NCI-H1417 treated with DMSO at 0.1 percent for 48 hours (cell line): ENCODE data around the gene TTLL7.
A peak's percentile ranks its signal among the peaks of the same experiment; 100 is the strongest.

ENCODE experiments used
- DNase-seq: peaks from one replicate; lab custom pipeline; 2025; lab: John Stamatoyannopoulos, UW

Gene TTLL7, protein sequence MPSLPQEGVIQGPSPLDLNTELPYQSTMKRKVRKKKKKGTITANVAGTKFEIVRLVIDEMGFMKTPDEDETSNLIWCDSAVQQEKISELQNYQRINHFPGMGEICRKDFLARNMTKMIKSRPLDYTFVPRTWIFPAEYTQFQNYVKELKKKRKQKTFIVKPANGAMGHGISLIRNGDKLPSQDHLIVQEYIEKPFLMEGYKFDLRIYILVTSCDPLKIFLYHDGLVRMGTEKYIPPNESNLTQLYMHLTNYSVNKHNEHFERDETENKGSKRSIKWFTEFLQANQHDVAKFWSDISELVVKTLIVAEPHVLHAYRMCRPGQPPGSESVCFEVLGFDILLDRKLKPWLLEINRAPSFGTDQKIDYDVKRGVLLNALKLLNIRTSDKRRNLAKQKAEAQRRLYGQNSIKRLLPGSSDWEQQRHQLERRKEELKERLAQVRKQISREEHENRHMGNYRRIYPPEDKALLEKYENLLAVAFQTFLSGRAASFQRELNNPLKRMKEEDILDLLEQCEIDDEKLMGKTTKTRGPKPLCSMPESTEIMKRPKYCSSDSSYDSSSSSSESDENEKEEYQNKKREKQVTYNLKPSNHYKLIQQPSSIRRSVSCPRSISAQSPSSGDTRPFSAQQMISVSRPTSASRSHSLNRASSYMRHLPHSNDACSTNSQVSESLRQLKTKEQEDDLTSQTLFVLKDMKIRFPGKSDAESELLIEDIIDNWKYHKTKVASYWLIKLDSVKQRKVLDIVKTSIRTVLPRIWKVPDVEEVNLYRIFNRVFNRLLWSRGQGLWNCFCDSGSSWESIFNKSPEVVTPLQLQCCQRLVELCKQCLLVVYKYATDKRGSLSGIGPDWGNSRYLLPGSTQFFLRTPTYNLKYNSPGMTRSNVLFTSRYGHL

DNA sequence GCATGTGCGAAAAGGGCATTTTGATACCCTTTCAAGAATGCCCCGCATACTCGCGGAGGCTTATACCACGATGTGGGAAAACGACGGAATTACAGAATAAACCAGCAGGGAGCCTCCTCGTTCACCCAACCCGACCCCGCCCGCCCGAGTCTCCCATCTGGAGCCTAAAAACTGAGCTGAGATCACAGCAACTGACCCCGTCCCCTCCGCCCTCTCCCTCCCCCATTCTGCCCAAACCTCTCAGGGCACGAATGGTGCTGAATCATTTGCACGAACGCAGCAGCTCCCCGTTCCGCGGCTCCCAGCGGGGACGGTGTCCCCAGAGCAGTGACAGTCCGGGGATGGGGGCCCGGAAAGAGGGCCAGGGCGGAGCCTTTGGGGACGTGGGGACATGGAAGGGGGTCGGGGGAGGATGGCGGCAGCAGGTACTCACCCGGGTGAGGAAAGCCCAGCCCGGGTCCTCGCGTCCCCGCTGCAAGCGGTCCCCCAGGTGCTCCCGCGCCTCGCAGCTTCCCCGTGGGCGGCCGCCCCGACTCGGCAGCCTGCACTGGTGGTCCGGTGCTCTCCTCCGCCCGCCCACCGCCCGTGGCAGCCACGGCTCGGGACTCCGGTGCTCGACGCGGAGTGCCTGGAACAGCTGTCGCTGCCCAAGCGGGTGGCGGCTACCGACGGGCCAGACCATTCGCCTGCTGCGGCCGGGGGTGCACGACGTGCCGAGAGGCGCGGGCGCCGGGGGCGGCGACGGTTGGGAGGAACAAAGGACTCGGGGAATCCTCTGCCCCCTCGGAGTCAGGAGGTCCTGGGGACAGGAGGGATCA is at the start of gene TTLL7:
TSS of gene TTLL7 (minus strand) at position 635 of the 818 bp plus-strand sequence. CDS start 46,921 bp downstream, outside the sequence.
- DNase-seq = peak; percentile 77

- DNase-seq = no peak
Measured at GRCh38 chr1:84042461-84042860, 43.5 kb upstream of the TTLL7 start.

- DNase-seq = no peak
Measured at GRCh38 chr1:84037758-84038611, 39.1 kb upstream of the TTLL7 start.

GRCh38 chr1:84031802-84032327 is 32.9 kb upstream of the TTLL7 start:
- DNase-seq = no peak

DNA sequence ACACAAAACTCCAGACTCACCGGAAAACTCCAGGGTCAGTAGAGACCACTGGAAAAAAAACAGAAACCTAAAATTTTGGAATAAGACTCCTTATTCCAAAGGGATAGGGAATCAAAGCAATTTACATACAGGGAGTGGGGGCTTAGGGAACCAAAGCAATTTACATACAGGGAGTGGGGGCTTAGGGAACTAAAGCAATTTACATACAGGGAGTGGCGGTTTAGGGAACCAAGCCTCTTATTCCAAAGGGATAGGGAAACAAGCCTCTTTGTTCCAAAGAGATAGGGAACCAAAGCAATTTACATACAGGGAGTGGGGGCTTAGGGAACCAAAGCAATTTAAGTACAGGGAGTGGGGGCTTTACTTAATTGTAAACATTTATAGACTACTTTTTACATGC is 28.4 kb upstream of the TTLL7 start:
- no peak for DNase-seq

DNA sequence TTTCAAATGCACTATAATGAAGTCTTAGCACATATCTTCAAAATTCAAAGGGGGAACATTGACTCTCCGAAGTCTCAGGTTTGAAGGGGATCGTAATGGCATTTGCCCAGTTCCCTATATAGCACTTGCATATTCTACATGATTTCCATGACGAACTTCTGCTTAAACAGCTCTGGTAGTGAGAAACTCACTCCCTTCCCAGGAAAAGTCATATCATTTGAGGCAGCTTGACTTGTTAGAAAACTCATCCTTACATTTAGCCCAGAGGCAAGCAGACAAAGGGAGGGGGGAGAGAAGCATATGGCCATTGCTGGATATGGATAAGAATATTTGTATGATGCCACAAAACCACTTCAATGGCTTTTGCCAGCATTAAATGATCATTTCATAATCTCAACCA is 27.0 kb upstream of the TTLL7 start:
- DNase-seq = no peak

DNA sequence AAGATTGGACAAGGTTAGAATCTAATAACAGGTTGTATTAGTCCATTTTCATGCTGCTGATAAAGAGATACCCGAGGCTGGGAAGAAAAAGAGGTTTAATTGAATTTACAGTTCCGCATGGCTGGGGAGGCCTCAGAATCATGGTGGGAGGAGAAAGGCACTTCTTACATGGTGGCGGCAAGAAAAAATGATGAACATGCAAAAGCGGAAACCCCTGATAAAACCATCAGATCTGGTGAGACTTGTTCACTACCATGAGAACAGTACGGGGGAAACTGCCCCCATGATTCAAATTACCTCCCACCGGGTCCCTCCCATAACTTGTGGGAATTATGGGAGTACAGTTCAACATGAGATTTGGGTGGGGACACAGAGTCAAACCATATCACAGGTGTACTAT is 22.9 kb upstream of the TTLL7 start:
- DNase-seq = no peak

DNA sequence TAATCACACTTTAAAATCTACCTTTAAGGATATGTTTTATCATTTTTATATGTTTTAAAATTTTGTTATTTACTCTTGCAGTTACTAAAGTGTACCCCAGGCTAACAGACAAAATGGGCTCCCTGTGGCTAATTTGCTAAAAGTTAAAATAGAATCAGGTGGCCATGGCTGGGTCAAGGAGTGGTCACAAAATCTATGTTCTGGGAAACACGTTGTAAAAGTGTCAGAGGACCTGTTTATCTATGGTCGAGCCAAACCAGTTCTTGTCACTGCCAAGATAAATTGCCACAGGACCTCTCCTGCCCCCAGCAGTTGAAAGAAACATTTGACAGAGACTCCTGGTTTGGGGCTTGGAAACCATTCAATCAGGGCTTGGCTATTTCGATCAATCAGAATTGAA is 21.2 kb upstream of the TTLL7 start:
- DNase-seq = no peak

GRCh38 chr1:84019217-84019616 is 20.3 kb upstream of the TTLL7 start:
- no peak for DNase-seq

GRCh38 chr1:84013708-84014107 is 14.8 kb upstream of the TTLL7 start:
- no peak for DNase-seq

DNA sequence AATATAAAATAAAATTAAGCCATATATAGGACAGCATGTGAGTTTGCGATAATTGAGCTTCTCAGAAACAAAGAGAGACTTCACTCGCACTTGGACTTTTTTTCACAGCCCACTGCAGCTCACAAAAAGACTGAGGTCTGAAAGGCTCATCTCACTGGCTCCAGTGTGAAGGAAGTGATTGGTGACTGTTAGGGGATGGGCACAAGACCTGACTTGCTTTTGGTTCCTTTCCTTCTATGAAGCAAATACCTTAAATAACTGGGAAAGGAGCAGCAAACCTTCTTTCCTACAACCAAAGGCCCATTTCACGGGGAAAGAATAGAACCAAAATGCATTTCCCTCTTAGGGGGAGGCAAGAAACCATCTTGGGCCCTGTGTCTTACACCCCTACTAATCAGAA is 13.1 kb upstream of the TTLL7 start:
- no peak for DNase-seq

DNA sequence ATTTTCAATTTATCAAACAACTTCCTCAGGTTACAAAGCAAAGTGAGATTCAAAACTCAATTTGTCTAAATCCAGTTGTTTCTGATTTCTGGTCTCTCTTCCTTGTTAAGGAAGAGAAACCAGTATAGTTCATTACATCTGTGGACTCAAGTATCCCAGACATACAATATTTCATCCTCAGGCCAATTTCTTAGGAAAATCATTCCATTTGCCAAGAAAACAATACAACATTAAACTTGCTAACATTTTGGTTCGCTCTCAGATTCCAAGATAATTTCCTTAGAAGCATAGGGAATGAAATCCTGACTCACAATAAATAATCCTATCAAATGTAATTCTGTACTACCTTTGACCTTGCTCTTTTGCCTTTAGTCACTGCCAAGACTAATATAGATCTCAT is 11.2 kb upstream of the TTLL7 start:
- DNase-seq = no peak

GRCh38 chr1:84008631-84009030 is 9.7 kb upstream of the TTLL7 start:
- DNase-seq = no peak

DNA sequence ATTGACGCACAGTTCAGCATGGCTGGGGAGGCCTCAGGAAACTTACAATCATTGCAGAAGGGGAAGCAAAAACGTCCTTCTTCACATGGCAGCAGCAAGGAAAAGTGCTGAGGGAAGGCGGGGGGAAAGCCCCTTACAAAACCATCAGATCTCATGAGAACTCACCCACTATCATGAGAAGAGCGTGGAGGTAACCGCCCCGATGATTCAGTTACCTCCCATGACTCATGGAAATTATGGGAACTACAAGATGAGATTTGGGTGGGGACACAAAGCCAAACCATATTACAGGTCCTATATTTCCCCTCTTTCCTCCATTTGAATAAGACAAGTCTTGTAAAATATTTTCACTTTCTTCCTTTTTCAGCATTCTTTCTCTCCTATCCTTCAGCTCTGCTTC is 7.7 kb upstream of the TTLL7 start:
- no peak for DNase-seq

DNA sequence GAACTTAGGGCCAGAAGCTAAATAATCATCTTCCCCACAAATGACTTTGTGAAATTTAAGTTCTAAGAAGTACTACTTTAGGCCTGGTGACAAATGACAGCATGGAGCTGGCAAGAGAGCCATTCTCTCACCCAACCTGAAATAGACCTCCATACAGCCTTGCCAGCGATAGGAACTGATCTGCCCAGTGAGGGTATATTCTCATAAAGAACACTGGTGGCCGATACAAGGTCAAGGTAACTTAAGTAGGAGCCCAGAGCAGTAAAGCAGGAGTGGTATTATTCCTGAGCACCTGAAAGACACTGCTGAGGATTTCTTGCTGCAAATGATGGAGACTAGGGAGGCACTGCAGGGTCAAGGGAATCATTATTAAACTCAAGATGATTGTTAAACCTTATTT is 2.6 kb upstream of the TTLL7 start:
- no peak for DNase-seq

DNA sequence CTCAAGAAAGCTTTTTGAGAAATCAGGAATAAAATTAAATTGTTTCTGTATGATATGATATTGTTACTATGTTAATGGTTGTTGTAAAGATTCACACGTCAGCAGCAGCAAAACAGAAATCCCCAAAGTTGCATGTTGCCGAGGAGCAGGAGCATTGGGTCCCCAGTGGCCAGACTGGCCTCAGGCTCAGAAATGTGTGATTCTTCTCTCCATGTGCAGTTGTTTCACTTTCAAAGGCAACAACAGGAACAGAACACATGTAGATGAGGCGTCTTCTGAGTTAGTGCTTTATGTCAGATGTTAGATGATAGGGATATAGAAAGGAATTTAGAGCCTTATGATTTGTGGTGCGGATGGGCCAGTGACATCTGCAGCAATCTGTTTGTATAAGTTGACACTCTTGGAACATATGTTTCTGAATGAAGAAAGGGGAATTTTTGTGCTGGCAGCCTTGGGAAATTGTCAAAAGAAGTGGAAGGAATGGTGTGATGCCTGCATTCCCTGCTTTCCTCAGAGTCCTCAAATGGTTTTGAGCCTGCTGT is 2.1 kb upstream of the TTLL7 start:
- no peak for DNase-seq

- DNase-seq = no peak
Measured at GRCh38 chr1:84000196-84000885, 1.4 kb upstream of the TTLL7 start.

DNA sequence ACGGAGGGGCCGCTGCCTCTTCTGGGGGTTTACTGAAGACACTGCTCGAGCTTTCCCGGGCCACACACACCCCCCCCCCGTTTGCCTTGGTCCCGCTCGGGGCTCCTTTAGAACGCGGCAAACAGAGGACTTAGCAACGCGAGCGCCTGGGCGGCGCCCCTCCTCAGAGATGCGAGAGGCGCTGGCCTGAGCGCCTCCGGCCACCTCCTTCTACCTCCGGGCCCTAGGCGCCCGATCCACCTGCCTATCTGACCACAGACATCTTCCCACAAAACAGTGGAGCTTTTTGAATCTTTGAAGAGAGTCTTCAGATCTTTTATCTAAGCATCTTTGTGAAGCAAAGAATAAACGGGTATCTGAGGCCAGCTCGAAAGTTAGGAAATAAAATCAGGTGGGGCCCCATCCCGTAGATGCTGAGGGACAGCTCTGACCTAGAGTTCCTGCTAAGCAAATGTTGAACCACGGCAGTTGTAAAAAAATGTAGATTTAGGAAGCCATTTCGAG is 436 bp upstream of the TTLL7 start:
- peak; percentile 77 for DNase-seq

DNA sequence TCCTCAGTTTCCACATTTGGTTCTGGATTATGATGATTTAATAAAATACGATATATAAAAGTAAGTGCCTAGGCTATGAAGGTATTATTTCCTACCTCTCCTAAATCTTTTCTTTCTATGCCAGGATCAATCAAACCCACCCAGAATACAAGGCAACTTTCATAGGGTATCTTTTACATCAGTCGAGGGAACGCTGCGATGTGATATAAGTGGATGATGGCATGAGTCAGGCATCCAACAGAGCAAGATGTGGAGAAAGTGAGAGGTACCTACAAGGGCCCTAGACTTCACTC is 781 bp downstream of the TTLL7 start:
- no peak for DNase-seq

- DNase-seq = no peak
Measured at GRCh38 chr1:83997631-83998030, 1.3 kb downstream of the TTLL7 start.
